Spinal cord (tissue), 10 donors: ENCODE data around the gene SMKR1. TPM values are rescaled to one million over a fixed set of nuclear protein-coding genes. Genes with fewer than 3 reads are reported as not detected.
"Not testable (repeated sequence)": the region's sequence is repeated elsewhere in the genome, so short reads cannot be mapped to it uniquely, and the experiment has no call there.

Source experiments
- DNase-seq, 6 donors: peaks; one replicate each; pipeline versions ENCODE4 v3.0.0 to v3.0.0-alpha.2; 2013 to 2015; ENCODE audit warnings: low spot score in 6 of 6, low read depth in 4 of 6
- H3K27ac ChIP-seq: one replicate; pipeline ENCODE4 v1.5.1; 2013; ENCODE audit warnings: low read depth, low read length, control low read depth
- H3K27me3 ChIP-seq: one replicate; pipeline ENCODE4 v1.6.1; 2013; ENCODE audit warnings: low read length; ENCODE audit not compliant: control insufficient read depth, insufficient read depth
- H3K36me3 ChIP-seq: one replicate; pipeline ENCODE4 v1.6.1; 2013; ENCODE audit warnings: low read length; ENCODE audit not compliant: control insufficient read depth, insufficient read depth
- H3K4me1 ChIP-seq: one replicate; pipeline ENCODE4 v1.6.1; 2013; ENCODE audit warnings: low read length; ENCODE audit not compliant: control insufficient read depth, insufficient read depth
- H3K4me3 ChIP-seq: one replicate; pipeline ENCODE4 v1.5.1; 2013; ENCODE audit warnings: low read depth, low read length, control low read depth
- H3K9me3 ChIP-seq: one replicate; pipeline ENCODE4 v1.6.1; 2013; ENCODE audit warnings: low read length; ENCODE audit not compliant: control insufficient read depth, insufficient read depth
- WGBS: methylation state at CpG from one replicate; pipeline ENCODE4 v1.1.5; 2013; ENCODE audit warnings: missing lambda C conversion rate; ENCODE audit not compliant: insufficient coverage; 5-methylcytosine and 5-hydroxymethylcytosine counted together
- polyA plus RNA-seq, 2 donors: library from polyadenylated mRNA; unstranded; fragments of 120-200 nt; gene quantifications; one replicate each; pipeline ENCODE4 v1.2.1, GENCODE V29; 2013; ENCODE audit not compliant: insufficient read length in 2 of 2
- total RNA-seq, 2 donors: library from RNA; depleted of rRNA in 1 of 2; stranded (reverse); fragments of 120-200 nt in 1 of 2; fragments of >200 nt in 1 of 2; gene quantifications; one replicate each; pipeline versions ENCODE4 v1.2.3 to v1.2.4, GENCODE V29; 2013 to 2014
- donor health status: healthy.

The SMKR1 gene
- total and polyA plus RNA-seq, 4 donors, result 2.4 to 19.0 (median 8.2) TPM

GRCh38 chr7:129532375-129532774 is 30.0 kb downstream of the SMKR1 start:
- peaks cover 4% of the 10 kb centered on the region for H3K4me1 ChIP-seq
- no peaks in the 10 kb centered on the region for H3K9me3 ChIP-seq
- no peaks in the 10 kb centered on the region for H3K36me3 ChIP-seq
- no peak for DNase-seq
- H3K4me3 ChIP-seq, result no peak overlapping the region
- H3K27ac ChIP-seq, result no peak overlapping the region
- H3K27me3 ChIP-seq, result no peaks in the 10 kb centered on the region
- WGBS, result 79% methylated on average over 19 of the region's 19 CpGs

- not testable (repeated sequence) for H3K36me3 ChIP-seq, H3K27me3 ChIP-seq, H3K9me3 ChIP-seq, H3K4me1 ChIP-seq, H3K4me3 ChIP-seq, H3K27ac ChIP-seq, DNase-seq
- 84% methylated on average over 14 of the region's 20 CpGs for WGBS
Measured at GRCh38 chr7:129534558-129535274, 32.4 kb downstream of the SMKR1 start.

GRCh38 chr7:129535896-129536295 is 33.6 kb downstream of the SMKR1 start:
- Histone ChIP-seq H3K4me1 (peaks cover 4% of the 10 kb centered on the region), H3K27ac (no peak overlapping the region), H3K9me3 (no peaks in the 10 kb centered on the region), H3K27me3 (no peaks in the 10 kb centered on the region), H3K4me3 (no peak overlapping the region), H3K36me3 (no peaks in the 10 kb centered on the region)
- WGBS, result 70% methylated on average over 3 of the region's 5 CpGs
- DNase-seq, result no peak

- H3K9me3 ChIP-seq, result no peaks in the 10 kb centered on the region
- H3K4me3 ChIP-seq, result no peak overlapping the region
- no peaks in the 10 kb centered on the region for H3K27me3 ChIP-seq
- peak in 2 of 6 donors; percentile 6 to 64 for DNase-seq
- 39% methylated on average over 5 of the region's 9 CpGs for WGBS
- H3K27ac ChIP-seq, result no peak overlapping the region
- H3K36me3 ChIP-seq, result no peaks in the 10 kb centered on the region
- H3K4me1 ChIP-seq, result peaks cover 4% of the 10 kb centered on the region
Measured at GRCh38 chr7:129536323-129536722, 34.0 kb downstream of the SMKR1 start.

GRCh38 chr7:129538790-129539189 is 36.5 kb downstream of the SMKR1 start:
- H3K4me3 ChIP-seq, result no peak overlapping the region
- H3K9me3 ChIP-seq, result no peaks in the 10 kb centered on the region
- no peaks in the 10 kb centered on the region for H3K27me3 ChIP-seq
- no peak overlapping the region for H3K27ac ChIP-seq
- H3K4me1 ChIP-seq, result no peaks in the 10 kb centered on the region
- no peak for DNase-seq
- H3K36me3 ChIP-seq, result no peaks in the 10 kb centered on the region

GRCh38 chr7:129540340-129540739 is 38.0 kb downstream of the SMKR1 start:
- H3K27me3 ChIP-seq, result no peaks in the 10 kb centered on the region
- no peak overlapping the region for H3K27ac ChIP-seq
- DNase-seq, result no peak
- no peaks in the 10 kb centered on the region for H3K4me1 ChIP-seq
- H3K4me3 ChIP-seq, result no peak overlapping the region
- no peaks in the 10 kb centered on the region for H3K36me3 ChIP-seq
- H3K9me3 ChIP-seq, result no peaks in the 10 kb centered on the region
- WGBS, result 86% methylated on average over 7 of the region's 10 CpGs

GRCh38 chr7:129544700-129545099 is 42.4 kb downstream of the SMKR1 start:
- Histone ChIP-seq H3K27ac (no peak overlapping the region), H3K9me3 (no peaks in the 10 kb centered on the region), H3K4me3 (no peak overlapping the region), H3K36me3 (no peaks in the 10 kb centered on the region), H3K4me1 (no peaks in the 10 kb centered on the region), H3K27me3 (no peaks in the 10 kb centered on the region)
- WGBS, result no CpG with 5 or more reads among the region's 5 CpGs
- DNase-seq, result no peak

- H3K36me3 ChIP-seq, result no peaks in the 10 kb centered on the region
- H3K27me3 ChIP-seq, result no peaks in the 10 kb centered on the region
- H3K27ac ChIP-seq, result no peak overlapping the region
- 79% methylated on average over 7 of the region's 13 CpGs for WGBS
- DNase-seq, result peak in 1 of 6 donors; percentile 51
- no peaks in the 10 kb centered on the region for H3K9me3 ChIP-seq
- H3K4me1 ChIP-seq, result no peaks in the 10 kb centered on the region
- H3K4me3 ChIP-seq, result no peak overlapping the region
Measured at GRCh38 chr7:129550693-129551360, 48.5 kb downstream of the SMKR1 start.

- DNase-seq, result peak in 2 of 6 donors; percentile 20 to 74
- Histone ChIP-seq H3K4me1 (no peaks in the 10 kb centered on the region), H3K9me3 (no peaks in the 10 kb centered on the region), H3K36me3 (no peaks in the 10 kb centered on the region), H3K27ac (no peak overlapping the region), H3K4me3 (no peak overlapping the region), H3K27me3 (no peaks in the 10 kb centered on the region)
- WGBS, result 16% methylated on average over 3 of the region's 13 CpGs
Measured at GRCh38 chr7:129553899-129554461, 51.6 kb downstream of the SMKR1 start.
